HL-60 (cell line): Measurements from ENCODE around the gene IGF2R.

Experiments used
- DNase-seq, 2 experiments: peaks; one replicate each; pipeline ENCODE4 v3.0.0-alpha.2; 2010 to 2020; ENCODE audit warnings: low read depth in 1 of 2, low spot score in 1 of 2
- H3K27ac ChIP-seq: fragments of 250-450 bp; sonication (Bioruptor Pico); replicated peaks from 2 replicates; pipeline ENCODE4 v1.5.1; 2020; ENCODE audit warnings: mild to moderate bottlenecking, moderate library complexity
- H3K27me3 ChIP-seq: fragments of 250-450 bp; sonication (Bioruptor Pico); 2 replicates; pipeline ENCODE4 v1.5.1; 2021; ENCODE audit warnings: mild to moderate bottlenecking, moderate library complexity; ENCODE audit not compliant: insufficient read depth, poor library complexity, severe bottlenecking
- H3K4me3 ChIP-seq: replicated peaks from 2 replicates; pipeline ENCODE4 v1.5.1; 2011; ENCODE audit warnings: mild to moderate bottlenecking, control low read depth, low read length; ENCODE audit not compliant: insufficient read depth
- GABPA ChIP-seq: IDR thresholded peaks from 2 replicates; pipeline ENCODE4 v1.6.1; 2012; ENCODE audit warnings: low read depth
- POLR2AphosphoS5 ChIP-seq: IDR thresholded peaks from 2 replicates; pipeline ENCODE4 v1.6.1; 2012; ENCODE audit warnings: low read depth
- REST ChIP-seq: IDR thresholded peaks from 2 replicates; pipeline ENCODE4 v1.6.1; 2012; ENCODE audit warnings: low read depth; ENCODE audit not compliant: insufficient replicate concordance
- SPI1 ChIP-seq: IDR thresholded peaks from 2 replicates; pipeline ENCODE4 v1.6.1; 2012; ENCODE audit warnings: low read depth, mild to moderate bottlenecking, borderline replicate concordance
- TF ChIP-seq, protein P1 (sequence below): IDR thresholded peaks from one replicate; pipeline ENCODE4 v1.5.1; 2011; ENCODE audit warnings: low read length, control low read depth, inconsistent platforms; ENCODE audit not compliant: insufficient read depth

Gene IGF2R

DNA sequence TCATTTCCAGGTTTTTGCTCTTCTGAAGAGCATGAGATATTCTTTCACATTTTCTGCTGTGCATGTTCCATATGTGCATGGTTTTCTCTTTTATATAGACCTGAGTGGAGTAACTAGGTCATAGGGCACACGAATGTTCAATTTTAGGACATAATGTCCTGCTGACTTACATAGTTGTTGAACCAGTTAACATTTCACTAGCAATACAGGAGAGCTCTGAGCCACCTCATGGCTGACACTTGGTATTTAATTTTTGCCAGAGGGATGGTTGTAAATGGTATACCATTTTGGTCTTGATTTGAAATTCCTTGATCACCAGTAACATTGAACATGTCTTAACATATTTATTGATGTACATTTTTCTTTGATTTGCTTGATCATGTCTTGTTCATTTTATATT lies 38.3 kb downstream of the IGF2R start:
- Histone ChIP-seq H3K27me3 (no peaks in the 10 kb centered on the region), H3K4me3 (no peak overlapping the region), H3K27ac (no peak overlapping the region)
- no peak for TF ChIP-seq GABPA
- no peak for TF ChIP-seq REST
- no peak for TF ChIP-seq SPI1
- TF ChIP-seq, protein P1, sequence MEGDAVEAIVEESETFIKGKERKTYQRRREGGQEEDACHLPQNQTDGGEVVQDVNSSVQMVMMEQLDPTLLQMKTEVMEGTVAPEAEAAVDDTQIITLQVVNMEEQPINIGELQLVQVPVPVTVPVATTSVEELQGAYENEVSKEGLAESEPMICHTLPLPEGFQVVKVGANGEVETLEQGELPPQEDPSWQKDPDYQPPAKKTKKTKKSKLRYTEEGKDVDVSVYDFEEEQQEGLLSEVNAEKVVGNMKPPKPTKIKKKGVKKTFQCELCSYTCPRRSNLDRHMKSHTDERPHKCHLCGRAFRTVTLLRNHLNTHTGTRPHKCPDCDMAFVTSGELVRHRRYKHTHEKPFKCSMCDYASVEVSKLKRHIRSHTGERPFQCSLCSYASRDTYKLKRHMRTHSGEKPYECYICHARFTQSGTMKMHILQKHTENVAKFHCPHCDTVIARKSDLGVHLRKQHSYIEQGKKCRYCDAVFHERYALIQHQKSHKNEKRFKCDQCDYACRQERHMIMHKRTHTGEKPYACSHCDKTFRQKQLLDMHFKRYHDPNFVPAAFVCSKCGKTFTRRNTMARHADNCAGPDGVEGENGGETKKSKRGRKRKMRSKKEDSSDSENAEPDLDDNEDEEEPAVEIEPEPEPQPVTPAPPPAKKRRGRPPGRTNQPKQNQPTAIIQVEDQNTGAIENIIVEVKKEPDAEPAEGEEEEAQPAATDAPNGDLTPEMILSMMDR, result no peak
- no peak for TF ChIP-seq POLR2AphosphoS5
- DNase-seq, result no peak

GRCh38 chr6:160007611-160008010 lies 38.7 kb downstream of the IGF2R start:
- Histone ChIP-seq H3K27ac (no peak overlapping the region), H3K4me3 (no peak overlapping the region), H3K27me3 (no peaks in the 10 kb centered on the region)
- no peak for DNase-seq
- TF ChIP-seq GABPA, result no peak

GRCh38 chr6:160010067-160010466 lies 41.2 kb downstream of the IGF2R start:
- TF ChIP-seq GABPA (no peak), SPI1 (no peak), REST (no peak), POLR2AphosphoS5 (no peak)
- TF ChIP-seq, protein P1, result no peak
- Histone ChIP-seq H3K27me3 (no peaks in the 10 kb centered on the region), H3K27ac (no peak overlapping the region), H3K4me3 (no peak overlapping the region)
- no peak for DNase-seq

GRCh38 chr6:160013987-160014868 lies 45.3 kb downstream of the IGF2R start:
- no peak for TF ChIP-seq POLR2AphosphoS5
- no peak for TF ChIP-seq SPI1
- TF ChIP-seq REST, result no peak
- no peak for TF ChIP-seq GABPA
- TF ChIP-seq, protein P1, result no peak
- Histone ChIP-seq H3K4me3 (no peak overlapping the region), H3K27me3 (no peaks in the 10 kb centered on the region), H3K27ac (no peak overlapping the region)
- no peak for DNase-seq
